Osteoblast (primary cell): ENCODE data around the gene HECTD2. TPM values are rescaled to one million over a fixed set of nuclear protein-coding genes. Genes with fewer than 3 reads are reported as not detected.
"Not testable (repeated sequence)": the region's sequence is repeated elsewhere in the genome, so short reads cannot be mapped to it uniquely, and the experiment has no call there.

ENCODE experiments used
- DNase-seq: peaks from one replicate; pipeline ENCODE4 v3.0.0; 2011; ENCODE audit warnings: low spot score, mixed read lengths; ENCODE audit not compliant: insufficient read length; ENCODE audit errors: missing footprints
- H2AFZ ChIP-seq: 2 replicates; pipeline ENCODE4 v1.6.0; 2011; ENCODE audit warnings: mild to moderate bottlenecking, low read length
- H3K27ac ChIP-seq: 2 replicates; pipeline ENCODE4 v1.5.1; 2011; ENCODE audit warnings: mild to moderate bottlenecking, low read depth, low read length, moderate library complexity
- H3K27me3 ChIP-seq: 2 replicates; pipeline ENCODE4 v1.6.0; 2012; ENCODE audit warnings: mild to moderate bottlenecking, control low read depth, inconsistent platforms, low read length, moderate library complexity; ENCODE audit not compliant: insufficient read depth
- H3K36me3 ChIP-seq: 2 replicates; pipeline ENCODE4 v1.5.1; 2011; ENCODE audit warnings: mild to moderate bottlenecking, low read length, control low read depth, moderate library complexity; ENCODE audit not compliant: insufficient read depth
- H3K4me1 ChIP-seq: 2 replicates; pipeline ENCODE4 v1.5.1; 2011; ENCODE audit warnings: mild to moderate bottlenecking, low read length, control low read depth, moderate library complexity; ENCODE audit not compliant: insufficient read depth
- H3K4me2 ChIP-seq: 2 replicates; pipeline ENCODE4 v1.6.0; 2011; ENCODE audit warnings: mild to moderate bottlenecking, low read length; ENCODE audit not compliant: insufficient read depth
- H3K4me3 ChIP-seq: fragments of 200-600 bp; sonication (generic); 3 replicates; pipeline ENCODE4 v1.5.1; 2012; ENCODE audit warnings: mild to moderate bottlenecking, low read length, inconsistent platforms; ENCODE audit not compliant: insufficient read depth
- H3K79me2 ChIP-seq: 2 replicates; pipeline ENCODE4 v1.6.0; 2012; ENCODE audit warnings: mild to moderate bottlenecking, low read length, control low read depth, inconsistent platforms; ENCODE audit not compliant: insufficient read depth
- H3K9me3 ChIP-seq: 2 replicates; pipeline ENCODE4 v1.5.1; 2011; ENCODE audit warnings: low read depth, low read length, control low read depth
- H4K20me1 ChIP-seq: 2 replicates; pipeline ENCODE4 v1.6.0; 2012; ENCODE audit warnings: mild to moderate bottlenecking, low read length, control low read depth; ENCODE audit not compliant: insufficient read depth
- CTCF ChIP-seq: IDR thresholded peaks from 2 replicates; pipeline ENCODE4 v1.5.1; 2011; ENCODE audit warnings: mild to moderate bottlenecking, low read depth, low read length, moderate library complexity; ENCODE audit errors: extremely low read depth
- total RNA-seq: library from RNA; depleted of rRNA; stranded (reverse); fragments of >200 nt; gene quantifications from 2 replicates; pipeline ENCODE4 v1.2.3, GENCODE V29; 2012

HECTD2 gene
- total RNA-seq, 1 donor, result 15.9 TPM

GRCh38 chr10:91528768-91529167, 118.6 kb downstream of the HECTD2 start:
- Histone ChIP-seq H2AFZ (no peak overlapping the region), H3K79me2 (no peaks in the 10 kb centered on the region), H3K9me3 (no peaks in the 10 kb centered on the region), H3K4me3 (no peak overlapping the region), H4K20me1 (no peaks in the 10 kb centered on the region), H3K4me2 (no peak overlapping the region), H3K27me3 (no peaks in the 10 kb centered on the region), H3K27ac (no peak overlapping the region), H3K36me3 (no peaks in the 10 kb centered on the region), H3K4me1 (no peaks in the 10 kb centered on the region)
- no peak for TF ChIP-seq CTCF
- DNase-seq, result no peak

DNA sequence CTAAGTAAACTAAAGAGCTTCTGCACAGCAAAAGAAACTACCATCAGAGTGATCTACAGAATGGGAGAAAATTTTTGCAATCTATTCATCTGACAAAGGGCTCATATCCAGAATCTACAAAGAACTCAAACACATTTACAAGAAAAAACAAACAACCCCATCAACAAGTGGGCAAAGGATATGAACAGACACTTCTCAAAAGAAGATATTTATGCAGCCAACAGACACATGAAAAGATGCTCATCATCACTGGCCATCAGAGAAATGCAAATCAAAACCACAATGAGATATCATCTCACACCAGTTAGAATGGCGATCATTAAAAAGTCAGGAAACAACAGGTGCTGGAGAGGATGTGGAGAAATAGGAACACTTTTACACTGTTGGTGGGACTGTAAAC, 124.6 kb downstream of the HECTD2 start:
- not testable (repeated sequence) for H3K9me3 ChIP-seq, H3K27ac ChIP-seq, H3K4me2 ChIP-seq, H2AFZ ChIP-seq, H3K36me3 ChIP-seq, DNase-seq, H3K4me1 ChIP-seq, H3K27me3 ChIP-seq, H4K20me1 ChIP-seq, H3K4me3 ChIP-seq, H3K79me2 ChIP-seq

GRCh38 chr10:91536111-91536510, 126.0 kb downstream of the HECTD2 start:
- Histone ChIP-seq H3K9me3 (no peaks in the 10 kb centered on the region), H3K4me1 (no peaks in the 10 kb centered on the region), H3K27ac (no peak overlapping the region), H3K4me3 (no peak overlapping the region), H3K4me2 (no peak overlapping the region), H2AFZ (no peak overlapping the region), H3K36me3 (no peaks in the 10 kb centered on the region), H3K27me3 (no peaks in the 10 kb centered on the region), H3K79me2 (no peaks in the 10 kb centered on the region), H4K20me1 (no peaks in the 10 kb centered on the region)
- no peak for DNase-seq
- no peak for TF ChIP-seq CTCF

GRCh38 chr10:91536733-91537132, 126.6 kb downstream of the HECTD2 start:
- H3K4me3 ChIP-seq, result no peak overlapping the region
- H3K27ac ChIP-seq, result no peak overlapping the region
- H3K27me3 ChIP-seq, result no peaks in the 10 kb centered on the region
- H3K36me3 ChIP-seq, result no peaks in the 10 kb centered on the region
- no peak for TF ChIP-seq CTCF
- no peaks in the 10 kb centered on the region for H3K4me1 ChIP-seq
- no peaks in the 10 kb centered on the region for H3K9me3 ChIP-seq
- no peak overlapping the region for H3K4me2 ChIP-seq
- no peaks in the 10 kb centered on the region for H3K79me2 ChIP-seq
- DNase-seq, result no peak
- no peak overlapping the region for H2AFZ ChIP-seq
- H4K20me1 ChIP-seq, result no peaks in the 10 kb centered on the region
